Adrenal gland (tissue), 5 donors: ENCODE results near the gene SLC29A1.

Experiments
- POLR2A ChIP-seq, 2 donors: fragments of 450-650 bp; IDR thresholded peaks; one replicate each; pipeline ENCODE4 v1.6.1; 2017; ENCODE audit warnings: antibody characterized with exemption in 2 of 2, mild to moderate bottlenecking in 2 of 2, moderate library complexity in 1 of 2
- TF ChIP-seq, protein P1 (sequence below), 6 experiments: fragments of 450-650 bp in 4 of 6; fragments of 200-600 bp in 2 of 6; sonication (generic) in 1 of 6; IDR thresholded peaks; 1 replicate in 5 of 6; 2 replicates in 1 of 6; pipeline versions ENCODE4 v1.5.1 to v1.8.0; 2016 to 2021; ENCODE audit warnings: antibody characterized with exemption in 6 of 6, mild to moderate bottlenecking in 2 of 6, moderate library complexity in 1 of 6
- donor health status: DM: no; HTN: no; CAD: no.

DNA sequence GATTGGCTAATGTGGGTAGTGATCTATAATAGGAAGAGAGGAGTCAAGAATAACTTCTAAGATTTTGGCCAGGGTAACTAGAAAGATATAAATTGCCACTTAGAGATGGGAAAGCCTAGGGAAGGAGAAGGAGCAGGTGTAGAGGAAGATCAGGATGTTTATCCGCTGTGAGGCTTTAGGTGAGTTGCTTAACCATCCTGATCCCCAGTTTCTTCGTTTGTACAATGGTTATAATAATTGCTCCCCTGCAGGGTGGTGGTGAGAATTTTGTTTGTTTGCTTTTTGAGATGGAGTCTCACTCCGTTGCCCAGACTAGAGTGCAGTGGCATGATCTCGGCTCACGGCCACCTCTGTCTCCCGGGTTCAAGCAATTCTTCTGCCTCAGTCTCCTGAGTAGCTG lies 9.1 kb upstream of the SLC29A1 start:
- TF ChIP-seq, protein P1, sequence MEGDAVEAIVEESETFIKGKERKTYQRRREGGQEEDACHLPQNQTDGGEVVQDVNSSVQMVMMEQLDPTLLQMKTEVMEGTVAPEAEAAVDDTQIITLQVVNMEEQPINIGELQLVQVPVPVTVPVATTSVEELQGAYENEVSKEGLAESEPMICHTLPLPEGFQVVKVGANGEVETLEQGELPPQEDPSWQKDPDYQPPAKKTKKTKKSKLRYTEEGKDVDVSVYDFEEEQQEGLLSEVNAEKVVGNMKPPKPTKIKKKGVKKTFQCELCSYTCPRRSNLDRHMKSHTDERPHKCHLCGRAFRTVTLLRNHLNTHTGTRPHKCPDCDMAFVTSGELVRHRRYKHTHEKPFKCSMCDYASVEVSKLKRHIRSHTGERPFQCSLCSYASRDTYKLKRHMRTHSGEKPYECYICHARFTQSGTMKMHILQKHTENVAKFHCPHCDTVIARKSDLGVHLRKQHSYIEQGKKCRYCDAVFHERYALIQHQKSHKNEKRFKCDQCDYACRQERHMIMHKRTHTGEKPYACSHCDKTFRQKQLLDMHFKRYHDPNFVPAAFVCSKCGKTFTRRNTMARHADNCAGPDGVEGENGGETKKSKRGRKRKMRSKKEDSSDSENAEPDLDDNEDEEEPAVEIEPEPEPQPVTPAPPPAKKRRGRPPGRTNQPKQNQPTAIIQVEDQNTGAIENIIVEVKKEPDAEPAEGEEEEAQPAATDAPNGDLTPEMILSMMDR (IDR thresholded peaks at IDR 0.05), result no peak
- TF ChIP-seq POLR2A (IDR thresholded peaks at IDR 0.05), result no peak
